Esophagus muscularis mucosa (tissue), 4 donors: ENCODE data around the gene PHLPP1. TPM values are rescaled to one million over a fixed set of nuclear protein-coding genes. Genes with fewer than 3 reads are reported as not detected.

Experiments used
- DNase-seq: peaks from one replicate; pipeline ENCODE4 v3.0.0-alpha.2; 2017; ENCODE audit errors: extremely low spot score
- H3K27ac ChIP-seq, 4 donors: fragments of 200-600 bp; sonication (generic); replicated peaks in 1 of 4; 1 replicate in 3 of 4; 2 replicates in 1 of 4; pipeline ENCODE4 v1.5.1; 2016 to 2019; ENCODE audit warnings: mild to moderate bottlenecking in 1 of 4
- H3K27me3 ChIP-seq, 4 donors: fragments of 200-600 bp; sonication (generic); one replicate each; pipeline versions ENCODE4 v1.5.1 to v1.6.0; 2016 to 2019
- H3K36me3 ChIP-seq, 4 donors: fragments of 200-600 bp; sonication (generic); one replicate each; pipeline ENCODE4 v1.5.1; 2016 to 2019
- H3K4me1 ChIP-seq, 4 donors: fragments of 200-600 bp; sonication (generic); one replicate each; pipeline ENCODE4 v1.5.1; 2016 to 2019
- H3K4me3 ChIP-seq, 4 donors: fragments of 200-600 bp; sonication (generic); 1 replicate in 2 of 4; 2 replicates in 2 of 4; pipeline ENCODE4 v1.5.1; 2016 to 2019; ENCODE audit warnings: mild to moderate bottlenecking in 4 of 4, moderate library complexity in 1 of 4
- H3K9me3 ChIP-seq, 4 donors: fragments of 200-600 bp; sonication (generic); 1 replicate in 3 of 4; 2 replicates in 1 of 4; pipeline ENCODE4 v1.5.1; 2016 to 2019
- EP300 ChIP-seq: sonication (generic); formaldehyde crosslinking; IDR thresholded peaks from one replicate; pipeline ENCODE4 v1.6.1; 2017; ENCODE audit warnings: antibody characterized with exemption
- POLR2A ChIP-seq: fragments of 450-650 bp; IDR thresholded peaks from one replicate; pipeline ENCODE4 v1.6.1; 2017; ENCODE audit warnings: antibody characterized with exemption, moderate library complexity, mild to moderate bottlenecking, low read depth
- POLR2AphosphoS5 ChIP-seq, 2 donors: sonication (generic); formaldehyde crosslinking; IDR thresholded peaks; one replicate each; pipeline ENCODE4 v1.6.1; 2017; ENCODE audit warnings: antibody characterized with exemption in 2 of 2
- WGBS: methylation state at CpG from one replicate; pipeline ENCODE4 v1.1.5; 2018; 5-methylcytosine and 5-hydroxymethylcytosine counted together
- intact Hi-C: fragments of 100-400 bp; cut with DNase I; formaldehyde crosslinking; loops from one replicate; pipeline ENCODE4 v1.15.1; 2023
- total RNA-seq, 4 donors: library from RNA; depleted of rRNA; stranded (reverse); fragments of >200 nt; gene quantifications; one replicate each; pipeline versions ENCODE4 v1.1.0 to v1.2.1, GENCODE V29; 2016
- TF ChIP-seq, protein P1 (sequence below), 3 experiments: fragments of 200-600 bp in 2 of 3; fragments of 450-650 bp in 1 of 3; sonication (generic) in 2 of 3; IDR thresholded peaks; one replicate each; pipeline ENCODE4 v1.5.1; 2017 to 2019; ENCODE audit warnings: antibody characterized with exemption in 3 of 3, mild to moderate bottlenecking in 2 of 3, moderate library complexity in 1 of 3

PHLPP1 gene
- total RNA-seq, 4 donors from 2014 or later, result 11.6 to 23.0 (median 17.3) TPM

GRCh38 chr18:62755946-62756345 is 40.6 kb downstream of the PHLPP1 start:
- intact Hi-C loops, result no loop called here
- peaks cover 18 to 44% (median 29%) of the 10 kb centered on the region in 4 donors for H3K4me1 ChIP-seq
- no peak for TF ChIP-seq POLR2AphosphoS5 (IDR thresholded peaks at IDR 0.05)
- TF ChIP-seq, protein P1, sequence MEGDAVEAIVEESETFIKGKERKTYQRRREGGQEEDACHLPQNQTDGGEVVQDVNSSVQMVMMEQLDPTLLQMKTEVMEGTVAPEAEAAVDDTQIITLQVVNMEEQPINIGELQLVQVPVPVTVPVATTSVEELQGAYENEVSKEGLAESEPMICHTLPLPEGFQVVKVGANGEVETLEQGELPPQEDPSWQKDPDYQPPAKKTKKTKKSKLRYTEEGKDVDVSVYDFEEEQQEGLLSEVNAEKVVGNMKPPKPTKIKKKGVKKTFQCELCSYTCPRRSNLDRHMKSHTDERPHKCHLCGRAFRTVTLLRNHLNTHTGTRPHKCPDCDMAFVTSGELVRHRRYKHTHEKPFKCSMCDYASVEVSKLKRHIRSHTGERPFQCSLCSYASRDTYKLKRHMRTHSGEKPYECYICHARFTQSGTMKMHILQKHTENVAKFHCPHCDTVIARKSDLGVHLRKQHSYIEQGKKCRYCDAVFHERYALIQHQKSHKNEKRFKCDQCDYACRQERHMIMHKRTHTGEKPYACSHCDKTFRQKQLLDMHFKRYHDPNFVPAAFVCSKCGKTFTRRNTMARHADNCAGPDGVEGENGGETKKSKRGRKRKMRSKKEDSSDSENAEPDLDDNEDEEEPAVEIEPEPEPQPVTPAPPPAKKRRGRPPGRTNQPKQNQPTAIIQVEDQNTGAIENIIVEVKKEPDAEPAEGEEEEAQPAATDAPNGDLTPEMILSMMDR (IDR thresholded peaks at IDR 0.05), result no peak
- no peak for TF ChIP-seq POLR2A
- TF ChIP-seq EP300, result no peak
- no peaks in the 10 kb centered on the region for H3K36me3 ChIP-seq
- no peaks in the 10 kb centered on the region for H3K9me3 ChIP-seq
- no peak for DNase-seq
- 84% methylated on average over 2 of the region's 2 CpGs for WGBS
- no peaks in the 10 kb centered on the region for H3K27me3 ChIP-seq
- no peak overlapping the region for H3K27ac ChIP-seq
- H3K4me3 ChIP-seq, result no peak overlapping the region

DNA sequence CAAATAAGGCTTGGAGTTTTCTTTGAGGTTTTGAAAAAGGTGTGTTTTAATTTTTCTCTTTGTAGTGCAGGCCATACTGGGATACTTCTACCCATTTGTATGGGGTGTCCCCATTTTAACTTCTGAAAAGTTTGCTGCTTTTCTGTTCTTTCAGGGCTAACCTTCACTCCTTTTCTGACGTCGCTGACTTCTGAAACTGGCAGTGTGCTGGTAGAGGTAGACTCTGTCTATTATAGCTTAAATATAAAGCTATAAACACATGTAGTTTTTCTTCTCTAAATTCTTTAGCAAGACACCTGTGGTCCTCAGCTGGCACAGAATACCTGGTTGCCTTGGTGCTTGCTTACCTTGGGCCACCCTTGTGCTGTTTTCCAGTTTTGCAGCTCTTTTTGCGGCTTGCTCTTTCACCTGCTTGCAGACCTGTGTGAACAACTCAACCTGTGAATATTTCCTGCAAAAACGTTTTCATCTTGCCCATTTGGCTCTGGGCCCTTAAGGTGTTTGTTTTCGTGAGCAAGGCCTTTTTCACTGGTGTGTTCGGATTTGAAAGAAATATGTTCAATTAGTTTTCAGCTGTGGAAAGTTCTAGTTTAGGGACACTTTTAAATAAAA is 42.2 kb downstream of the PHLPP1 start:
- 83% methylated on average over 6 of the region's 6 CpGs for WGBS
- H3K36me3 ChIP-seq, result no peaks in the 10 kb centered on the region

DNA sequence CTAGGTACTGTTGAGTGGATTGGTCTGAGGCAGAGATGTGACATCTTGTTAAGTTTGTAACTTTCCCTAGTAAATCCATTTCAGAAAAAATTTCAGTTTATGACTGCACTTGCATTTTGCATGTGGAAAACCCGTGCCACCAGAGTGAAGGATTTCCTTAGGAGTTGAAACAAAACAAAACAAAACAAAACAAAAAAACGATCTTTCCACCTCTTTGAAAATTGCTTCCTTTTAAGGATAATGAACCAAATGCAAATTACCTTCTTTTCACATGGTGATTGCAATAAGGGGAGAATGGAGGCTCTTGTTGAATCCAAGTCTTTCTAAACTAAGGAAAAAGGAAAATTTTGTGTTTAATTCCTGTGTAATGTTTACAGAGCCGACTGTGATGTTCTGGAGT is 43.2 kb downstream of the PHLPP1 start:
- no peak overlapping the region for H3K4me3 ChIP-seq
- no peaks in the 10 kb centered on the region for H3K9me3 ChIP-seq
- intact Hi-C loops, result no loop called here
- 63% methylated on average over 3 of the region's 3 CpGs for WGBS
- no peak for DNase-seq
- H3K4me1 ChIP-seq, result peaks cover 0 to 25% (median 9%) of the 10 kb centered on the region in 4 donors
- H3K27ac ChIP-seq, result no peak overlapping the region
- H3K36me3 ChIP-seq, result no peaks in the 10 kb centered on the region
- no peak for TF ChIP-seq POLR2AphosphoS5 (IDR thresholded peaks at IDR 0.05)
- TF ChIP-seq, protein P1 (IDR thresholded peaks at IDR 0.05), result no peak
- no peak for TF ChIP-seq POLR2A
- H3K27me3 ChIP-seq, result no peaks in the 10 kb centered on the region

More for the DNA sequence above, 42.2 kb downstream of the PHLPP1 start:
- no peaks in the 10 kb centered on the region for H3K9me3 ChIP-seq
- no peak for DNase-seq
- no peak overlapping the region for H3K4me3 ChIP-seq
- intact Hi-C loops, result no loop called here
- no peak for TF ChIP-seq EP300
- TF ChIP-seq, protein P1 (IDR thresholded peaks at IDR 0.05), result no peak
- no peak for TF ChIP-seq POLR2A
- TF ChIP-seq POLR2AphosphoS5 (IDR thresholded peaks at IDR 0.05), result no peak
- H3K4me1 ChIP-seq, result peaks cover 3 to 29% (median 14%) of the 10 kb centered on the region in 4 donors
- no peaks in the 10 kb centered on the region for H3K27me3 ChIP-seq
- H3K27ac ChIP-seq, result no peak overlapping the region

DNA sequence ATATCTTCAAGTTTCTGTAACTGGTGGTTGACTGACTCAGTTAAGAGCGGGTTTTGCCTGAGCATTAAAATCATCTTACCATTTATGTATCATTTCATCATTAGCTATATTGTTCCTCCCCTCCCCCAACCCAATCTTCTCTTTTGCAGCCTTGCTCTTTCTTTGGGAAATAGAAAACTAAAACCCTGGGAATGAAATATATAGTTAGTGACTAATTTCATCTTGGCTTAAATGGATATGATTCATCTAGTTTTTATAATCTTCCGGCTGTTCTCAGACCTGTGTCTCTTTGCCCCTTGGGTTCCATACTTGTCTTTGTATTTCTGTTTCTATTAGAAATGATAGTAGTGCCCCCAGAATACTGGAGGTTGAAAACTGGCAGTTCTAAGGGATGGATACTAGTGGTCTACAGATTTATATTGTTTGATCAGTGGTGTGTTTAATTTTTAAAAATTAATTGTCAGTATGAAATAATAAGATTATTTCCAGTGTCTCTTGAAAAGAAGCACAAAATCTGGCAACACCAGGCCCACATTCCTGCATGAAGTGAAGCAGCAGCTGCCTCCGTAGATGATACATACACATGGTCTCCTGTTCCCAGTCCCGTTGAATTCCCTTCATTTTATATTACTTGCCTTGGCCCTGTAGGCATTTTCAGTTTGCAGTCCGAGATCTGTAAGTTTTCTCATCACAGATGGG is 44.5 kb downstream of the PHLPP1 start:
- no peaks in the 10 kb centered on the region for H3K9me3 ChIP-seq
- H3K4me3 ChIP-seq, result no peak overlapping the region
- H3K4me1 ChIP-seq, result peaks cover 0 to 16% (median 5%) of the 10 kb centered on the region in 4 donors
- no peaks in the 10 kb centered on the region for H3K36me3 ChIP-seq
- H3K27ac ChIP-seq, result no peak overlapping the region
- 51% methylated on average over 5 of the region's 5 CpGs for WGBS
- no peaks in the 10 kb centered on the region for H3K27me3 ChIP-seq
- DNase-seq, result no peak
- intact Hi-C loops, result no loop called here
- TF ChIP-seq, protein P1 (IDR thresholded peaks at IDR 0.05), result no peak
- TF ChIP-seq POLR2AphosphoS5 (IDR thresholded peaks at IDR 0.05) (no peak), POLR2A (no peak), EP300 (no peak)
